ENCODE results near the gene TAF4B. TPM values are rescaled to one million over a fixed set of nuclear protein-coding genes. Genes with fewer than 3 reads are reported as not detected.
A peak's percentile ranks its signal among the peaks of the same experiment; 100 is the strongest.

Gene TAF4B
- total and polyA plus RNA-seq, 9 of the 15 experiments (the other 6 are each of a cell fraction or from before 2014, with no cell fraction given) = 4.5 to 25.3 (median 20.5) TPM

DNA sequence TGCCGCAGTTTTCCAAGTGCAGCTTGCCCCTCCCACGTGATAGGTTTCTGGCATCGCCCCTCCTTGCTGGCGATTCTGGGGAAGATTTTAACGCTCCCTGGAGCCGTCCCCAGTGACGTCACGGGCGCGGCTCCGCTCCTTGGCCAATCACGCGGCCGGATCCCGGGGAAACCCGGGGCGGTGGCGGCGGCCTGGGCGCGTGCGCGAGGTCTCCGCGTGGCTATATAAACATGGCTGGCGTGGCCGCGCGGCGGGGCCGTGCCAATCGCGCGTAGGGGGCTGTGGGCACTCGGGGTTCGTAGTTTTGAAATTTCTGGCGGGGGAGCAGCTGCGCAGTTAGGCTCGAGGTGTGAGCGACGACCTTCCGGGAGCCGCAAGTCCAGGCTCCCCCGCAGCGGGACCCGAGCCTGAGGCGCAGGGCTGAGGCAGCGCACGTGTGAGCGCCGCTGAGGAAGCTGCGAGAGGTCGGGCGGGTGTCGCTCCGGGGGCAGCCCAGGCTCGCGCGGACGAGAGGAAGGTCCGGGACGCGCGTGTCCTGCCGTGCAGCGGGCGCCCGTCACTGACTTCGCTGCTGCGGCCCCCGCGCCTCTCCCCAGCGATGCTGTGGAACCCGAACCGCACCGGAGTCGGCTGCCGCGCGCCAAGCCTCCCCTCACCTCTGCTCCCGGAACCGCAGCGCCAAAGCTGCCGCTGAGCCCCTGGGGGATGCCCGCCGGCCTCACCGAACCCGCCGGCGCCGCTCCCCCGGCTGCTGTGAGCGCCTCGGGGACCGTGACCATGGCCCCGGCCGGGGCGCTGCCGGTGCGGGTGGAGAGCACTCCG is at the start of gene TAF4B (continued):
- TF ChIP-seq PREB (CRISPR knock-in tag; IDR thresholded peaks at IDR 0.05) (0 out of 2 replicates have a peak, but pooled peaks have one; percentile 72), AFF1 (IDR thresholded peaks at IDR 0.05; ENCODE audit: low read depth in 1 of 2, partially characterized antibody in 2 of 2) (no peak), DDX20 (tag; IDR thresholded peaks at IDR 0.05; ENCODE audit: low read depth) (no peak), GTF2A2 (tag; IDR thresholded peaks at IDR 0.05) (peak; percentile 80; the same call in 1 of the 2 replicates), TFE3 (CRISPR knock-in tag; IDR thresholded peaks at IDR 0.05) (peak; percentile 49; the same call in 1 of the 2 replicates), ZC3H8 (IDR thresholded peaks at IDR 0.05) (no peak), DEAF1 (CRISPR knock-in tag; IDR thresholded peaks at IDR 0.05) (no peak), EP400 (IDR thresholded peaks at IDR 0.05) (peak; percentile 99), ZNF780A (CRISPR knock-in tag; IDR thresholded peaks at IDR 0.05) (no peak), ZNF436 (CRISPR knock-in tag; IDR thresholded peaks at IDR 0.05) (no peak), MYNN (IDR thresholded peaks at IDR 0.05) (no peak), MYNN (CRISPR knock-in tag; IDR thresholded peaks at IDR 0.05) (no peak), KHSRP (IDR thresholded peaks at IDR 0.05) (peak; percentile 82), ZNF561 (CRISPR knock-in tag; conservative IDR thresholded peaks at IDR 0.05) (no peak), TARDBP (IDR thresholded peaks at IDR 0.05) (0 out of 2 replicates have a peak, but pooled peaks have one; percentile 47)
- TF ChIP-seq, protein P1, sequence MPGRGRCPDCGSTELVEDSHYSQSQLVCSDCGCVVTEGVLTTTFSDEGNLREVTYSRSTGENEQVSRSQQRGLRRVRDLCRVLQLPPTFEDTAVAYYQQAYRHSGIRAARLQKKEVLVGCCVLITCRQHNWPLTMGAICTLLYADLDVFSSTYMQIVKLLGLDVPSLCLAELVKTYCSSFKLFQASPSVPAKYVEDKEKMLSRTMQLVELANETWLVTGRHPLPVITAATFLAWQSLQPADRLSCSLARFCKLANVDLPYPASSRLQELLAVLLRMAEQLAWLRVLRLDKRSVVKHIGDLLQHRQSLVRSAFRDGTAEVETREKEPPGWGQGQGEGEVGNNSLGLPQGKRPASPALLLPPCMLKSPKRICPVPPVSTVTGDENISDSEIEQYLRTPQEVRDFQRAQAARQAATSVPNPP (IDR thresholded peaks at IDR 0.05; ENCODE audit: borderline replicate concordance, insufficient read depth, insufficient read length) = no peak
- TF ChIP-seq, protein P2, sequence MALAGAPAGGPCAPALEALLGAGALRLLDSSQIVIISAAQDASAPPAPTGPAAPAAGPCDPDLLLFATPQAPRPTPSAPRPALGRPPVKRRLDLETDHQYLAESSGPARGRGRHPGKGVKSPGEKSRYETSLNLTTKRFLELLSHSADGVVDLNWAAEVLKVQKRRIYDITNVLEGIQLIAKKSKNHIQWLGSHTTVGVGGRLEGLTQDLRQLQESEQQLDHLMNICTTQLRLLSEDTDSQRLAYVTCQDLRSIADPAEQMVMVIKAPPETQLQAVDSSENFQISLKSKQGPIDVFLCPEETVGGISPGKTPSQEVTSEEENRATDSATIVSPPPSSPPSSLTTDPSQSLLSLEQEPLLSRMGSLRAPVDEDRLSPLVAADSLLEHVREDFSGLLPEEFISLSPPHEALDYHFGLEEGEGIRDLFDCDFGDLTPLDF (CRISPR knock-in tag; IDR thresholded peaks at IDR 0.05) = 0 out of 2 replicates have a peak, but pooled peaks have one; percentile 28
